Thyroid gland (tissue), 4 donors: ENCODE measurements around the gene OTULIN. TPM values are rescaled to one million over a fixed set of nuclear protein-coding genes. Genes with fewer than 3 reads are reported as not detected.

Experiments
- DNase-seq, 2 donors: peaks; one replicate each; pipeline ENCODE4 v3.0.0-alpha.2; 2019
- H3K27ac ChIP-seq, 3 donors: fragments of 200-600 bp; sonication (generic); 1 replicate in 2 of 3; 2 replicates in 1 of 3; pipeline ENCODE4 v1.5.1; 2016 to 2019; ENCODE audit warnings: mild to moderate bottlenecking in 1 of 3, moderate library complexity in 1 of 3
- H3K27me3 ChIP-seq: fragments of 200-600 bp; sonication (generic); one replicate; pipeline ENCODE4 v1.5.1; 2019
- H3K36me3 ChIP-seq, 2 donors: fragments of 200-600 bp; sonication (generic); one replicate each; pipeline ENCODE4 v1.5.1; 2016 to 2019
- H3K4me1 ChIP-seq, 2 donors: fragments of 200-600 bp; sonication (generic); one replicate each; pipeline ENCODE4 v1.5.1; 2017 to 2019
- H3K4me3 ChIP-seq, 3 donors: fragments of 200-600 bp; sonication (generic); replicated peaks in 1 of 3; 1 replicate in 2 of 3; 2 replicates in 1 of 3; pipeline ENCODE4 v1.5.1; 2016; ENCODE audit warnings: mild to moderate bottlenecking in 1 of 3
- H3K9me3 ChIP-seq: fragments of 200-600 bp; sonication (generic); one replicate; pipeline ENCODE4 v1.5.1; 2017
- POLR2A ChIP-seq, 2 donors: fragments of 450-650 bp; IDR thresholded peaks; one replicate each; pipeline ENCODE4 v1.6.1; 2017; ENCODE audit warnings: antibody characterized with exemption in 2 of 2, mild to moderate bottlenecking in 2 of 2, moderate library complexity in 1 of 2
- WGBS, 2 donors: methylation state at CpG; one replicate each; pipeline ENCODE4 v1.1.5; 2017; 5-methylcytosine and 5-hydroxymethylcytosine counted together
- intact Hi-C: fragments of 100-400 bp; cut with DNase I; formaldehyde crosslinking; loops from one replicate; pipeline ENCODE4 v1.15.1; 2023
- total RNA-seq, 4 donors: library from RNA; depleted of rRNA; stranded (reverse); fragments of >200 nt; gene quantifications; one replicate each; pipeline ENCODE4 v1.2.3, GENCODE V29; 2016
- TF ChIP-seq, protein P1 (sequence below), 6 experiments: fragments of 200-600 bp in 3 of 6; fragments of 450-650 bp in 3 of 6; sonication (generic) in 3 of 6; IDR thresholded peaks; one replicate each; pipeline ENCODE4 v1.5.1; 2016 to 2019; ENCODE audit warnings: antibody characterized with exemption in 6 of 6, mild to moderate bottlenecking in 2 of 6, inconsistent platforms in 1 of 6, moderate library complexity in 1 of 6

Gene OTULIN
- total RNA-seq: 10 to 100 TPM; 18.0 to 42.7 (median 30.7) TPM

DNA sequence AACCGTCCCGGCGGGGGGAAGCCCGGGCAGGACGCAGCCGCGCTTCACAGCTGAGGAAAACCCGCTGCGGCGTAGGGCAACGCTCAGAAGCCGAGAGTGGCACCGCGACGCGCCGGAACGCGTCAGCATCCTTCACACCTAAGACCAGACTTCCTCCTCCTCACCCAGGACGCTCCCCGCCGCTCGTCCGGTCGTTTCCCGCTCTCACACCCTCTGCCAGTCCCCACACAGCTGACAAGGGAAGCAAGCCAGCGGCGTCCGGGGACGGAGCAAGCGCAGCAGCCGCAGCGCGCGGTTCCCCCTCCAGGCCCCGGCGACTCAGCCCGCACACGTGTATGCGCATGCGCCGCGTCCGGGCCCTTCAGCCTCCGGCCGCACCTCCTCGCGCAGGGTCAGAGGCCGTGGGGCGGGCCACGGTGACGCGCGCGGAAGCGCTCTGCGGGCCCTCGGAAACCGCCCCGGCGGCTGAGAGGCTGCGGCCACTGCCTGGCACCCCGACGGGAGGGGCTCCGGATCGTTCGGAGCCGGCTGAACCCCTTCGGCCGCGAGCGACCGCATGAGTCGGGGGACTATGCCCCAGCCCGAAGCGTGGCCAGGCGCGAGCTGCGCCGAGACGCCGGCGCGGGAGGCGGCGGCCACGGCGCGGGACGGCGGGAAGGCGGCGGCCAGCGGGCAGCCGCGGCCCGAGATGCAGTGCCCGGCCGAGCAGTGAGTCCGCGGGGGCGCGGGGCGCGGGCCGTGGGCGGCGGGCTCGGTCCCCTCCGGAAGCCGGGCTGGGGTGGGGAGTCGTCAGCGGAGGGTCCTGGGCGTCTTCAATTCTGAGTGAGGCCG, at the start of gene OTULIN:
TSS of gene OTULIN (plus strand) at position 449 of the 831 bp plus-strand sequence. CDS start at position 557, 108 bp downstream.
- H3K36me3 ChIP-seq: no peaks in the 10 kb centered on the region
- H3K27me3 ChIP-seq: no peaks in the 10 kb centered on the region
- peaks cover 18 to 22% of the 10 kb centered on the region in 2 donors for H3K4me1 ChIP-seq
- peak within 1 kb of the TSS; percentile 75 to 84 (median 84) for H3K27ac ChIP-seq
- DNase-seq: peak; percentile 89 to 90
- 0 to 1% methylated on average over 25 of the region's 115 CpGs for WGBS, 2 donors
- H3K4me3 ChIP-seq: peak within 1 kb of the TSS; percentile 41 to 47 (median 44)
- peak; percentile 57 to 97 for TF ChIP-seq POLR2A (IDR thresholded peaks at IDR 0.05)
- TF ChIP-seq, protein P1, sequence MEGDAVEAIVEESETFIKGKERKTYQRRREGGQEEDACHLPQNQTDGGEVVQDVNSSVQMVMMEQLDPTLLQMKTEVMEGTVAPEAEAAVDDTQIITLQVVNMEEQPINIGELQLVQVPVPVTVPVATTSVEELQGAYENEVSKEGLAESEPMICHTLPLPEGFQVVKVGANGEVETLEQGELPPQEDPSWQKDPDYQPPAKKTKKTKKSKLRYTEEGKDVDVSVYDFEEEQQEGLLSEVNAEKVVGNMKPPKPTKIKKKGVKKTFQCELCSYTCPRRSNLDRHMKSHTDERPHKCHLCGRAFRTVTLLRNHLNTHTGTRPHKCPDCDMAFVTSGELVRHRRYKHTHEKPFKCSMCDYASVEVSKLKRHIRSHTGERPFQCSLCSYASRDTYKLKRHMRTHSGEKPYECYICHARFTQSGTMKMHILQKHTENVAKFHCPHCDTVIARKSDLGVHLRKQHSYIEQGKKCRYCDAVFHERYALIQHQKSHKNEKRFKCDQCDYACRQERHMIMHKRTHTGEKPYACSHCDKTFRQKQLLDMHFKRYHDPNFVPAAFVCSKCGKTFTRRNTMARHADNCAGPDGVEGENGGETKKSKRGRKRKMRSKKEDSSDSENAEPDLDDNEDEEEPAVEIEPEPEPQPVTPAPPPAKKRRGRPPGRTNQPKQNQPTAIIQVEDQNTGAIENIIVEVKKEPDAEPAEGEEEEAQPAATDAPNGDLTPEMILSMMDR (IDR thresholded peaks at IDR 0.05): peak in 1 of 6 experiments; percentile 9
- H3K9me3 ChIP-seq: no peaks in the 10 kb centered on the region
- intact Hi-C loops: no loop called here

DNA sequence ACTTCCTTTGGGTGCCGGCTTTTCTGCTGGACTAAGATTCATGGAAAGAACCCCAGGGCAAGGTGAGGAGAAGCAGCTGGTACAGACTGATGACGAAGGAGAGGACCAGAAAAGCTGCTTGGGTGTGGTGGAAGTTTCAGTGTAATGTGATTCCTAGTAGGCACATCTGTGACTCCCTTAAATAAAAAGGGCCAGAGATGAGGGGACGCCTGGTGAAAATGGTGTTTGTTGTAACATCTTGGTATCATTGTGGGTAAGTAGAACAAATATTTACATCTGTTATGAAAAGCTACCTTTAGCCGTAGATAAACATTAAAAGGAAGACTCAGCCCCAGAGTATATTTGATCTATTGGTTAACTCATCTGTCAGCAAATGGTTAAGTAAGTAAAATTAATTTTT, 49.2 kb upstream of the OTULIN start:
- WGBS, 2 donors: 93% methylated on average over 4 of the region's 4 CpGs
- Histone ChIP-seq H3K27ac (no peak overlapping the region), H3K36me3 (peaks cover 0 to under 1% of the 10 kb centered on the region in 2 donors), H3K4me1 (peaks cover 4 to 6% of the 10 kb centered on the region in 2 donors), H3K4me3 (no peak overlapping the region), H3K27me3 (no peaks in the 10 kb centered on the region), H3K9me3 (no peaks in the 10 kb centered on the region)
- DNase-seq: no peak
- intact Hi-C loops: no loop called here
- TF ChIP-seq, protein P1 (IDR thresholded peaks at IDR 0.05): no peak
- TF ChIP-seq POLR2A (IDR thresholded peaks at IDR 0.05): no peak

DNA sequence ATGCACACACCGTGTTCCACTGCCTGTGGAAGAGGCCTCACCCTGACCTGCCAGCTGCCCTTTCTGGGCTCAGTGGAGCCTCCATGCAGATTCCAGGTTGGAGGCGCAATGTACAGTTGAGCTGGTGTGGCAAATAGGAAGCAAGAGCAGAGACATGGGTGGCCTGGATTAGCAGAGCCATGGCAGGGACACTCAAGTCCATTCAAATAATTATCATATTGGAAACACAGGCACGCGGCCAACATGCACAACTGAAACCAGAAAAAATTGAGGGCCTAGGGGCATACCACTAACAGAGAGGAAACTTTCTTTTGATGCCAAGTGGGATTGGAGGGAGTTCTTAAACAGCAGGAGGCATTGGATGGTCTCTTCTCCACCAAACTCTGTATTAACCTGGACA, 47.1 kb upstream of the OTULIN start:
- 93 to 99% methylated on average over 4 of the region's 4 CpGs for WGBS, 2 donors
- Histone ChIP-seq H3K9me3 (no peaks in the 10 kb centered on the region), H3K4me1 (peaks cover 4 to 6% of the 10 kb centered on the region in 2 donors), H3K36me3 (no peaks in the 10 kb centered on the region), H3K27ac (no peak overlapping the region), H3K27me3 (no peaks in the 10 kb centered on the region), H3K4me3 (no peak overlapping the region)
- no peak for TF ChIP-seq POLR2A (IDR thresholded peaks at IDR 0.05)
- TF ChIP-seq, protein P1 (IDR thresholded peaks at IDR 0.05): no peak
- intact Hi-C loops: no loop called here
- no peak for DNase-seq

DNA sequence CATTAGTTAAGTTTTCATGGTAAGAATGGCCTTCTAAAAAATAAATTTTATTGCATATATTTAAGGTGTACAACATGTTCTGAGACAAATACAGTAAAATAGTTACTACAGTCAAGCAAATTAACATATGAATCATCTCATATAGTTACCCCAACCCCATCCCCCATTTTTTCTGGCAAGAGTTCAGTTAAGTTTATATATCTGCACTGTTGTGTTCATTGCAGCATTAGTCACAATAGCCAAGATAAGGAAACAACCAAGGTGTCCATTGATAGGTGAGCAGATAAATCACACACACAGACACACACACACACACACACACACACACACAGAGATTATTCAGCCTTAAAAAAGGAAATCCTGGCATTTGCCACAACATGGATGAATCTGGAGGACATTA, 37.2 kb upstream of the OTULIN start:
- H3K4me3 ChIP-seq: no peak overlapping the region
- H3K36me3 ChIP-seq: no peaks in the 10 kb centered on the region
- intact Hi-C loops: no loop called here
- H3K27me3 ChIP-seq: no peaks in the 10 kb centered on the region
- no peak for DNase-seq
- H3K9me3 ChIP-seq: no peaks in the 10 kb centered on the region
- TF ChIP-seq, protein P1 (IDR thresholded peaks at IDR 0.05): no peak
- no peak for TF ChIP-seq POLR2A (IDR thresholded peaks at IDR 0.05)
- no peak overlapping the region for H3K27ac ChIP-seq
- H3K4me1 ChIP-seq: no peaks in the 10 kb centered on the region

DNA sequence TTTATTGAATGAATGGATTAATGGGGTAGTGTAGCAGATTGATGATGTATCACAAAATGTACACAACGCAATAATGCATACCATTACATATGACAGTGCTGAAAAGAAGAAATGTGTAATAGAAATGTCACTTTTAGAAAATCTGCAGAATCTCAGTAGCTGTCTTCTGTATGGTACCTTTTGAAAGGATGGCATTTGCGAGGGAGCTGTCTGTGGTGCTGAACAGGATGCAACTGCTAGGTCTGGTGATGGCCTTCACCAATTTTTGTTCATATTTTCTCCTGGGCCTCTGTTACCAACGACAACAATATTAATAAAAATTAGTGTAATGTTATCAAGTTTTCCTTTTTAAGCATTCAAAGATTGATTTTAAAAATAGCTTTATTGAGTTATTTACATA, 36.2 kb upstream of the OTULIN start:
- H3K4me3 ChIP-seq: no peak overlapping the region
- intact Hi-C loops: no loop called here
- no peaks in the 10 kb centered on the region for H3K27me3 ChIP-seq
- H3K27ac ChIP-seq: no peak overlapping the region
- peak; percentile 14 to 58 for DNase-seq
- H3K36me3 ChIP-seq: no peaks in the 10 kb centered on the region
- no peaks in the 10 kb centered on the region for H3K9me3 ChIP-seq
- TF ChIP-seq, protein P1 (IDR thresholded peaks at IDR 0.05): no peak
- no peak for TF ChIP-seq POLR2A (IDR thresholded peaks at IDR 0.05)
- 11 to 20% methylated on average over 3 of the region's 3 CpGs for WGBS, 2 donors
- no peaks in the 10 kb centered on the region for H3K4me1 ChIP-seq
